Erythroblast (primary cell): ENCODE data around the gene SLC30A7.
"Not testable (repeated sequence)": the region's sequence is repeated elsewhere in the genome, so short reads cannot be mapped to it uniquely, and the experiment has no call there.

Source experiments
- GATA1 ChIP-seq: IDR thresholded peaks from 2 replicates; pipeline ENCODE4 v1.6.1; 2011; ENCODE audit warnings: low read depth, mild to moderate bottlenecking, control low read depth, low read length, moderate library complexity
- POLR2A ChIP-seq: IDR thresholded peaks from 2 replicates; pipeline ENCODE4 v1.6.1; 2011; ENCODE audit warnings: mild to moderate bottlenecking, low read length

DNA sequence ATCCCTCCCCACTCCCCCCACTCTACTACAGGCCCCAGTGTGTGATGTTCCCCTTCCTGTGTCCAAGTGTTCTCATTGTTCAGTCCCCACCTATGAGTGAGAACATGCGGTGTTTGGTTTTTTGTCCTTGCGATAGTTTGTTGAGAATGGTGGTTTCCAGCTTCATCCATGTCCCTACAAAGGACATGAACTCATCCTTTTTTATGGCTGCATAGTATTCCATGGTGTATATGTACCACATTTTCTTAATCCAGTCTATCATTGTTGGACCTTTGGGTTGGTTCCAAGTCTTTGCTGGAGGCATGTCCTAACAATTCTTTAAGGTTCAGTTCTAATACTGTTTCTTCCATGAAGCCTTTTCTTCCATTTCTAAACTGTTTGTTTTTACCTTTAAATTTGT lies 37.7 kb downstream of the SLC30A7 start:
- TF ChIP-seq POLR2A, GATA1: not testable (repeated sequence)
